GM19455 (cell line): Measurements from ENCODE around the gene COL13A1.

Experiments
- ATAC-seq: cut with Tn5 transposase; IDR thresholded peaks from one replicate; pipeline ENCODE4 v1.9.1; 2021; ENCODE audit not compliant: unreplicated experiment

Gene COL13A1

DNA sequence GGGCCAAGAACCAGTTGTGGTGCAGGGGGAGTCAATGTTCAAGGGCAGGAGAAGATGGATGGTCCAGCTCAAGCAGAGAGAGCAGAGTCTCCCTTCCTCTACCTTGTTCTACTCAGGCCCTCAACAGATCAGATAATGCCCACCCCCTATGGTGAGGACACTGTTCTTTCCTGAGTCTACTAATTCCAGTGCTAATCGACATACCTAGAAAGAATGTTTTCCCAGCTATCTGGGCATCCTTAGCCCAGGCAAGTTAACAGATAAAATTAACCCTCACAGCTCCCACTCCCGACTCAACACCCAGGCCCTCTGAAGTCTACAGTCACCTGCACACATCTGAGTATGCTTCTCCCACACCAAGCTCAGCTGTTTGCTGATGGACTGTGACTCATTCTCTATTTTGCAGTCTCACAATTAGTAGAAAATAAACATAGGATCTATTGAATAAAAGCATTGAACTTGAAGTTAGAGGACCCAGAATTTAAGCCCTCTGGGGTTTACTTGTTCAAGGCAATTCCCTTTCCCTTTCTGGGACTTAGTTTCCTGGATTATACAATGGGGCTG, 17.1 kb downstream of the COL13A1 start:
- ATAC-seq = no peak

DNA sequence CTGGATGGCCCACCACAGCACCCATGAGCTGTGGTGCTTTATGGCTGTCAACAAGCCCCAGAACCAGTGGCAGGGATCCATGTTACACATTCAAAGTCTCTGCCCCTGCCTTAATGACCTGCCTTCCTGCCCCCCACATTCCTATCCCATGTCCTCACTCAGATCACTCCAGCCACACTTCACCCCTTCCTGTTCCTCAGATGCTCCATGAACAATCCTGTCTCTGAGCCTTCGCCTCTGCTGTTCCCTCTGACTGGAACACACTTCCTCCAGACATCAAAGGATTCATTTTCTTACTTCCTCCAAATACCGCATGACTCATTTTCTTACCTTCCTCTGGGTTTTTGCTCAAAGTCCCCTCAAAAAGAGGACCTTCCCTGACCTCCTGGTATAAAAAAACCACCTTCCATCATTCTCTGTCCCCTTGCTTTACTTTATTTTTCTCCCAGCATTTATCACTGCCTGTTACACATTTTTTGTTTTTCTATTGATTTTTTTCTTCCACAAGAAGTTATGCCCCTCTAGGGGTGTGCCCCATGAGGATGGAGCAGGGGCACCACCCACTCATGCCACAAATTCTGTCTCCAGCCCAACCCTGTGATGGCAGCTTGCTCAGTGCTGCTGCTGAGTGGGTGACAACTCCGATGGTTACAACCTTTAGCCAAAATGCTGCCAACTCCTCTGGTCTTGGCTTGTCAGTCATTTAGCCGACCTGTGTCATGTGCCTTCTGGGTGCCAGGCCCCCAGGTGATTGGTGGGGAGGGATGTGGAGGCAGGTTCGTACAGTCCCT, 18.2 kb downstream of the COL13A1 start:
- ATAC-seq = no peak

DNA sequence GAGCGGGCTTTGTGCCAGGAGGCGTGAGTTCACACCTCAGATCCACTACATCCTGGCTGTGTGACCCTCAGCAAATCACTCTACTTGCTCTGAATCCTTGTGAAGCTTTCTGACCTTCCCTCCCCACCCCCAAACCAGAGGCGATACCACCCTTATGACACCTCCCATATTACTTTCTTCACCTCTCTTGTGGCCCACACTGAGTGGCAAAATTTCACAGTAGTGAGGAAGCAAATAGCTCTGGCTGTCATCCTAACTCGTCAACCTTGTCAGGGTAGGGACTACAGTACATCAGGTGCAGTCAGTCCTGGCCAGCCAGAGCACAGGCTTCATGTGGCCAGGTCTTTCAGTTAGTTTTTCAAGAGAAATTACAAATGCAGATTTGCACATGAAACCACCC, 19.1 kb downstream of the COL13A1 start:
- ATAC-seq = no peak

DNA sequence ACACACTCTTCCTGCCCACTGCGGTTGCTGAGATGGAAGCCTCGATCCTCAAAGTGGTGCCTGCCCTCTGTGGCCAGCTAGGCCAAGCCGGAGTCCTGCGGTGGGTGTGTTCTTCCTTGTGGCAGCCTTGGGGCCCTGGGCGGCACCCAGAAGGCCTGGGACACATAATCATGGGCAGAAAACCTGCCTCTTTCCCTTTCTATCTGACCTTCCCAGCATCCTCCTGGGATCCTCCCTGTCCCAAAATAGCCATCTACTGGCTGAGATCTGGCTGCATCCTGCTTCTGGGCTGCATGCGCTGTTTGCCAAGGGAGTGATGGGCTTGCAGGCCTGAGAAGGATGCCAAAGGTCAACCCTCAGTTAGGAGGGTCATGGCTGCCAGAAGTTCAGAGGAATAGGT, 23.9 kb downstream of the COL13A1 start:
- ATAC-seq = no peak

DNA sequence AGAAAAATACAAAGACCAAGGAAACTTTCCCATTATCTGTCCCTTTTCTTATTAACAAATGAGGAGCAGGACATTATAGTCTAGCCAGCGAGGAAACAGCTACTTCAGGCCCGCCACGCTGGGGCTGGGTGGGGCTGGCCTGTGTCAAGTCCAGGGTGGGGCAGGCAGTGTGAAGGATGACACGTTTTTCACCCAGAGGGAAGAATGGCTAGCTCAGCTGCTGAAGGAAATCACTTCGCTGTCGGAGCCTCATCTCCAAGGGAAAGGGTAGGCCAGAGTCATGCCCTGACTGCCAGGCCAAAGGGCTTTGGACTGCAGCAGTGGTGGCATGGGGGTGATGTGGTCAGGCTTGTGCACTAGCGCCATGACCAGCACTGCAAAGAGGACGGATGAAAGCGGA, 24.4 kb downstream of the COL13A1 start:
- ATAC-seq = no peak

DNA sequence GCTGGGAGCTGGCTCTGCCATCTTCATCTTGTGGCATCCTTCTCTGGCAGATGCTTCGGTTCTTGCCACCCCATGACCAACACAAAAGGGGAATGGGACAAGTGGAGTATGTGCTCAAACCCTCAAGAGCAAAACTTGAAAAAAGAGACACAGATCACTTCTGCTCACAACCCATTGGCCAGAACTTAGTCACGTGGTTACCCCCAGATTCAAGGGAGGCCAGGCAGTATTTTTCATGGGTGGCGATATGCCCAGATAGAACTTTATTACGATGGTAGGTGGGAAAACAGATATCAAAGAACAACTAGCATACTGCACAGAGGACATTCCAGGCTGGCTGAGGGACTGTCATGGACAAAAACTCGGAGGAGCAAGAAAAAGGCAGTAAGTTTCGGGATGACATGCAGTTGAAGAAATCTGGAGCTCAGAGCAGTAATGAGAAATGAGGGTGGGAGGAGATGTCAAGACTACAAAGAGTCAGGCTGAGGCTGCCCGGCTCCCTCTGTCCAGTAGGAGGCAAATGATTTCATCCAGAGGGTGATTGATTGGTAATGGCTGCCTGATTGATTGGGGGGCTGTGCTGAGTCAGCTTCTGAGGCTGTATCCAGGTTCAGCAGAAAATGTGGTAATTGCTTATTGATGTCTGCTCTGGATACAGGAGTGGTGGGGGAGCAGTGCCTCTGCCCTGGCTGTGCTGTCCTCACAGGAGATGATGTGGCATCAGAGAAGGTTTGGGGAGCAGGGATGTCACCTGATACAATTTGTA, 25.3 kb downstream of the COL13A1 start:
- no peak for ATAC-seq

DNA sequence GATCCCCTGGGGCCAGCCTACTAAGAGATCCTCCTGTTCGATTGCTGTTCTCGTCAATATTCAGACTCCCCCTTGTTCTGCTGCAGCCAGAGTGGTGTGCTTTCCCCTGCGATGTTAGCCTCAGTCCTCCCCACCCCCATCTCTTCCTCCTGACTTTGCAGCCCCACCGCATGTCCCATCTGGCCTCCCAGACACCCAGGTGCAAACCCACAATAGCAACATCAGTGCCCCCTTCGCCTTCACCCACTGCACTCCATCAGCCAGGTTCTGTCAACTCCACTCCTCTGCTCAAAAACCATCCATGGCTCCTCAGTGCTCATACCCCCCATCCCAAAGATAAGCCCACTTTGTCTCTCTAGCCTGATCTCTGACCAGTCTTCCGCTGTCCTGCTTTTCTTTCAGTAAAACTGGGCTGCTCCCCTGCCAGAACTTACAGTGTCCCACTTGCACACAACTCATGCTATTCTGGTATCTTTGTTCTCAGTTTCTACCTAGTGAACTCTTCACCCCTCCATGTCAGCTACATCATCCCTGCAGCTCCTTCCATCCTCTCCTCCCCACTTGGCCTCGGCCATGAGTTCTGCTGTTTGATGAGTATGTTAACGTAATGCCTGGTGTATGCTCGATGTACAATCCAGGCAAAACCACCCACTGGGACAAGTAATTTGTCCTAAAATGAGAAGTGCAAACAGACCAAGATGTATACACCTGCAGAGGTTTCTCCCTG, 26.6 kb downstream of the COL13A1 start:
- no peak for ATAC-seq

DNA sequence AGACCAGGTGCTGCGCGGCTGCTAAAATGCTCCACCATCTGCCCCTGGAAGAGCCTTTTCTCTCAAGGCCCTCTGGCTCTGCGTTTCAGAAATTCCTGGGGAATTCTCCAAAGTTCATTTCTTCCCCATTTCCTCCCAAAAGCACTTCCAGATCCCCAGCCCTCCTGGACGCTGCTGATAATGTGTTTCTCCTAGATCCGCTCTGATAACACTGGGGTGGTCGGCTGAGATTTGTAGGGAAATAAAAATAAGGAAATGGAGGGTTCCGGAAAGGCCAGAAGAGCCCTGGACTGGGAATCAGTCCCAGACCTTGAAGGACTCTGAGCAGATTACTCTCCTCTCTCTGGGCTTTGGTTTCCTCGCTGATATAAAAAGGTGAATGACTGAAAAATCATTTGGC, 28.1 kb downstream of the COL13A1 start:
- ATAC-seq = no peak

DNA sequence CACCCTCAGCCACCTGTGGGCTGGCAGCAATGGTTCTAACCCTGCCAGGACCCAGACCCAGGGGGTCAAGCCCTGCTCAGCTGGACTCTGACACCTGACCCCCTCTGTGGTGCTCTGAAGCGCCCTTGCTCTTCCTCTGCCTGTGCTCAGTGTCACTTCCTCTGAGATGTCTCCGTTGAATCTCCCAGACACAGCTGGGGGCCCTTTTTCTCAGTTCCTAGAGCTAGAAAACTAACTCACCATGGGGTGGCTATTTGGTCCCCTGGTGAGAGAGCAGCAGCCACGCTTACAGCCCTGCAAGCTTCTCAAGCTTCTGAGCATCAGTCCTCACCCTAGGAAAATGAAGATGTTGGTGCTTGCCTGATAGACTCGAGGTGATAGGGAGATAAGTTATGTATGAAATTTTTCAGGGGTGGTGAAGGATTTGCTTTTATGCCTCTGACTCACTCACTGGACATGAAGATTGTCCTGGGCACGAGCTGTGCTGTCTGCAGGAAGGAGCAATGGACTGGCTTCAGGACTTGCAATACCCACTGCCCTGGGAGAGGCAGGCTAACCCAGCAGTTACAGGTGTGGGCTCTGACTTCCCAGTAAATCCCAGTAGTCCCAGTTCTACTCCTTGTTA, 29.6 kb downstream of the COL13A1 start:
- no peak for ATAC-seq

DNA sequence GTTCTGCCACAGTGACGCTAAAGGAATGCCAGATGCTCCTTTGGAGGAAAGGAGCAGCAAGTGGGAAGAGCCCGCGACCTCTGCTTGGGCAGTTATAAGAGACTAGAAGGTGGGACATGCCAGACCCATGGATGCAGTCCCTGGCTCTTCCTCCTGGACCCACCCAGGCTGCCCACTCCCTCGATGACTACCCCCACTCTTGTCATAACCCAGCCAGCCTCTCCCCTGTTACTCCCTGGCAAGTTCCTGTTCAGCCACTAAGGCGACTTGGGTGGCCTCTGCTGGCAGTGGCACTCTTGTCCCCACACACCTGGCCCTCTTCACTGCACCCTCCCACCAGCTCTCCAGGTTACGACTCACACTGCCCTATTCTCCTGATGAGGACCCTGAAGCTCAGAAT, 33.5 kb downstream of the COL13A1 start:
- ATAC-seq = no peak

DNA sequence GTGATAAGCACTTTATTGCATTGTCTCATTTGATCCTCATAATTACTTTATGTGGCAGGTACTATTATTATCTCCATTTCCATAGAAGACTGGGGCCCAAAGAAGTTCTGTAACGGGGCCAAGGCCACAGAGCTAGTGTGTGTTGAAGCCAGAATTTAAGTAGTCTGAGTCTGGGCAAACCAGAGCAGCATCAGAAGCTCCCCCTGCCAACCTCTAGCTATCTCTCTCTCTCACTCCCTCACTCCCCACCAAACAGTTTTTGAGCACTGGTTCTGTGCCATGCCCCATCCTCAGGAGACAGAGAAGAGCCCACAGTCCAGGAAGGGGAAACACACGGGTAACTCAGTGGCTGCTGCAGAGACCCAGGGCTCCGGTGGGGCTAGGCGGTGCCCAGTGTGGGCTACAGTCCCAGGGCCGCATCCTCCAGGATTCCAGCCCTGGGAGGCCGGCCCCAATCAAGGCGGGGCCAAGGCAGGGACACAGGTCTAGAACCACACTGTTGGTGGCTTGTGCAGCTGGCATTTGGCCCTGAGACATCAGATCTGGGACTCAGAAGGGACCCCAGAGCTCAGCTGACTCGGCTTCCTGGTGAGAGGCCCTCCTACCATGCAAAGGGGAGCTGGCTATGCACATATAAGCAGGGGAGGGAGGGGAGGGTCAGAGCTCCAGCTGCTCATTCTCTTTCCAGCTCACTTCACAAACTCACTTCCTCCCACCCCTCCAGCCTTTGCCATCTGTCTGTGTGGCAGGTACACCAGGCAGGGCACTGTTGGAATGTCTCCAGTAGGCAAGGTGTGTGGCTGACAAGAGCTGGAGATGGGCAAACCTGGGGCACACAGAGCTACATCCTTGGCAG, 34.4 kb downstream of the COL13A1 start:
- no peak for ATAC-seq

DNA sequence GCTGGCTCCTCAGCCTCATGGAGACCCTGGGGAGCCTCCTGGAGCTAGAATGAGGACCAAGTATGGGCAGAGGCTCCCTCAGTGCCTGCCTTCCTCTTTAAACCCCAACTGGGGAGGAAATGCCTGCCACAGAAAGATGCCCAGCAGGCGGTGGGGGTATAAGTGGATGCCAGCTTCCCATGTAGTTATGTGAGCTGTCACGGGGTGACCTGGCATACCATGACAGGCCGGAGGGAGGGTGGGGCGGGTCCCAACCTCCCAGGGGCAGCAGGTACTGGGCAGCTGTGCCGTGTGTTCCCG, 35.0 kb downstream of the COL13A1 start:
- no peak for ATAC-seq

DNA sequence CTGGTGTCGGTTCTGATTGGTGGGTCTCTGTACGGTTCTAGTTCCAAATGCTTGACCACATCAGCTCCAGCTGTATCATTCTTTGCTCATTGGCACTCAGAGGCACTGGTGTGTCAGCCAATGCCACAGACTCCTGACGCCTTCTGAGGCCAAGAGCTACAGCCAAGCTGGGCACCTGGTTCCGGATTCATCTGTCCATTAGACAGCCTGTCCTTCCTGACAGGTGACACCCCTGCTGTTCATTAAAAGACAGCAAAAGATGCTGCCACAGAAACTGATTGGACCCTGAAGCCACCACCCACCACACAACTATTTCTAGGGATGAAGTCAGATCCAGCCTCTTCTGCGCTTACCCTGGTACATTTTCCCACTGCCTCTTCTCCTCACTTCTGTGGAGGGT, 35.6 kb downstream of the COL13A1 start:
- no peak for ATAC-seq

DNA sequence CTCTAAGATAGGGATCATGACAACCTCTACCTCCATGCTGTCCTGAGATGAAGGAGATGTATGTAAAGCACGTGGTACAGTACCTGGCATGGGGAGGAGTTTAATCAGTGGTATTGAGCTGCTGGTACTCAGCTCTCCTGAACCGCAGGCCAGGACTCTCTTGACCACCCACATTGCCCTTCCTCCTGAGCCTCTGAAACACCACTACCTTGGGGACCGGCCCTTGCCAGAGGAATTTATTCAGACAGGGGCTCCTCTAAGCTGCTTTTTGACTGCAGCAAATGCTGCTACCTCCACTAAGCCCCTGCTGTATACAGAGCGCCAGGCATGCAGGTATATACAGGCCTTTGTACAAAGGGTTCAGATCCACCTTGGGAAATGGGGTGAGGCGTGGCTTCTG, 36.7 kb downstream of the COL13A1 start:
- ATAC-seq = no peak

DNA sequence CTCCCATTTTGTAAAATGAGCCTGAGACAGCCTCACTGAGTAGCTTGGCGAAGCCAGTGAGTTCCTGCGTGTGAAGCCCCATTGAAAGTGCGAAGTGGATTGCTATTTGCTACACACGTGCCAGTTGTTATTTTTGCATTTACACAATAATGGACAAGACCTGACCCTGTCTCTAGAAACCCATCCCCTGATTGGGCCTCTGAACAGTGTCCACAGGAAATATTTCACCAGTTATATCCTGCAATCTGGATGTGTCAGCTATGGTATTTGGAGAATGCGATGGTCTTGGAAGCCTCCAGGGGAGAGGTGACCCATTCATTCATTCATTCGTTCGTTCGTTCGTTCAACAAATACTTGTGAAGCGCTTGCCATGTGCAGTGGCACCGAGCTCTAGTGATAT, 37.1 kb downstream of the COL13A1 start:
- no peak for ATAC-seq

DNA sequence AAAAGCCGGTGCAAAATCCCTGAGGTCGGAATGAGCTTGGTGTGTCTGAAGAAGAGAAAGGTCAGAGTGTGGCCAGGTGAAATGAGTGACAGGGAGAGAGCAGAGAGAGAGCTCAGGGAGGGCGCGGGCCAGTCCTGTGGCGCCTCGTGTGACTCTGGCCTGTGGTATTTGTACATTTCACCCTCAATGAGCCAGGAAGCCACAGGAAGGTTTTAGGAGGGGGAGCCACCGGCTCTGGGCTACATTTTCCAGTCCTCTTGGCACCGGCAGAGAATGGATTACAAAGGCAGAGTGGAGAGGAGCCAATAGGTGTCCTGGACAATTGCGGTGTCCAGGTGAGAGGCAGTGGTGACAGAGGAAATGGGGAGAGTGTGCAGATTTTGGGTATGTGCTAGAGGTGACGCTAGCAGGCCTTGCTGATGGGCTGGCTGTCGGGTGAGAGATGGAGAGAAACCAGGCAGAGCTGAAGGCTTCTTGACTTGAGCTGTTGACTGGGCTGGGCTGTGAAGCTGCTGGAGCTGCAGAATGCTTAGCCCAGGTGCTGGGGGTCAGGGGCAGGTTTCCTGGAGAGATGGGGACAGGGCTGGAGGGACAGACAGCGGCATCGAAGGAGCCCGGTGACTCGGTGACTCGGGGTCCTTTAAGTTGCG, 38.1 kb downstream of the COL13A1 start:
- ATAC-seq = no peak

DNA sequence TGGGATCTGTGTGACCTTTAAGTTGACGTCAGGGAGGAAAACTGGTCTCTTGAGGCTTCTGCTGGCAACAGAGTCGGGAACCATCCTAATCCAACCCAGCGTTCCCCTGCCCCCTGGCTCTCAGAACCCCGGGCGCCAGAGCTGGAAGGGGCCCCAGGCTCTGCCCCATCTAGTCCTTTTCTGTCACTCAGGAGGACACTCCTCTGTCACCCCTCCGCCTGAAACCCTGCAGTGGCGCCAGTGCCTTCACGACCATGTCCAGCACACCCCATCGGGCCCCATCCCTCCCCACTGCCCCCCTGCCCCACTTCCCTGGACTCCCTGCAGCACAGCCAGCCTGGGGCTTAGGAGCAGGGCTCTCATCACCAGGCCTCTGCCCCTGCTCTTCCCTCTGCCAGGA, 39.1 kb downstream of the COL13A1 start:
- no peak for ATAC-seq

DNA sequence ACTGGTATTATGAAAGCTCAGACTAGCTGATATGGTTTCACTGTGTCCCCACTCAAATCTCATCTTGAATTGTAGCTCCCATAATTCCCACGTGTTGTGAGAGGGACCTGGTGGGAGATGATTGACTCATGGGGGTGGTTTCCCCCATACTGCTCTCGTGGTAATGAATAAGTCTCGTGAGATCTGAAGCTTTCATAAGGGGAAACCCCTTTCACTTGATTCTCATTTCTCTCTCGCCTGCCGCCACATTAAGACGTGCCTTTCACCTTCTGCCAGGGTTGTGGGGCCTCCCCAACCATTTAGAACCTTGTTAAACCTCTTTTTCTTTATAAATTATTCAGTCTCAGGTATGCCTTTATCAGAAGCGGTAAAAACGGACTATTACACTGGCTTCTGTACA, 40.3 kb downstream of the COL13A1 start:
- ATAC-seq = no peak

DNA sequence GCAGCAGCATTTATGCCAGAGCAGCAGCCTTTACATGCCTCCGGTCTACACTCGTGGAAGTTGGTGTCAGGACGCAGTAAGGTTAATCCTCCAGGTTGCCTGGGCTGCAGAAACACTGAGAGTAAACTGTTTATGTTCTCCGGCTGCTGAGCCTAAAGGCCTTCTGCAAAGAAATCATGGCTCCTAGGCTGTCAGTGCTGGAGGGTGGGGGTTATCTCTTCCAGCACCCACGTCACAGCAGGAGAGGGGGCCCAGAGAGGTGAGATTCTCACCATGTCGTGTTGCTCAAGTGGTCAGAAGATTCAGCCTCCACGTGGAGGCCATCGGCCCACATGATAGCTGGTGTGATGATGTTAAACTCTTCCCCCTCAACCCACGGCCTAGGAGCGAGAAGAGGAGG, 41.2 kb downstream of the COL13A1 start:
- no peak for ATAC-seq

DNA sequence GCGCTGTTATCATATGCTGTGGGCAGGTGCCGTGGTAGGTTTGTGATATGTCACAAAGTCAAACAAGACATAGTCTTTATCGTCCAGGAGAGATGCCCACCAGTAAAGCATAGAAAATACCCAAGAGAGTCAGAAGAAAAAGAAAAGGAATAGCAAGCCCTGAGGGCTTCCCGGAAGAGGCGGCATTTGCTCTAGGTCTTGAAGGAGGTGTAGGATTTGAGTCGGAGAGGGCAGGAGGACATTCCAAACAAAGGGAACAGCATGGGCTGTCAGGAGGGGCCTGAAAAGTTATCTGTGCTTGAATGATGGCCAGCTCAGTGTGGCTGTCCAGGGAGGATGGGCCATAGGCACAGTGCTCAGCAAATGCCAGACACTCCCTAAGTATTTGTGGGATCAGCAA, 42.2 kb downstream of the COL13A1 start:
- no peak for ATAC-seq
